SHP77 treated with DMSO at 0.1 percent for 48 hours (cell line): ENCODE measurements around the gene CCL20.
"Not testable (repeated sequence)": the region's sequence is repeated elsewhere in the genome, so short reads cannot be mapped to it uniquely, and the experiment has no call there.

ENCODE experiments used
- DNase-seq: peaks from one replicate; lab custom pipeline; 2025; lab: John Stamatoyannopoulos, UW

Gene CCL20

GRCh38 chr2:227834916-227835650 is 21.4 kb downstream of the CCL20 start:
- DNase-seq, result no peak

DNA sequence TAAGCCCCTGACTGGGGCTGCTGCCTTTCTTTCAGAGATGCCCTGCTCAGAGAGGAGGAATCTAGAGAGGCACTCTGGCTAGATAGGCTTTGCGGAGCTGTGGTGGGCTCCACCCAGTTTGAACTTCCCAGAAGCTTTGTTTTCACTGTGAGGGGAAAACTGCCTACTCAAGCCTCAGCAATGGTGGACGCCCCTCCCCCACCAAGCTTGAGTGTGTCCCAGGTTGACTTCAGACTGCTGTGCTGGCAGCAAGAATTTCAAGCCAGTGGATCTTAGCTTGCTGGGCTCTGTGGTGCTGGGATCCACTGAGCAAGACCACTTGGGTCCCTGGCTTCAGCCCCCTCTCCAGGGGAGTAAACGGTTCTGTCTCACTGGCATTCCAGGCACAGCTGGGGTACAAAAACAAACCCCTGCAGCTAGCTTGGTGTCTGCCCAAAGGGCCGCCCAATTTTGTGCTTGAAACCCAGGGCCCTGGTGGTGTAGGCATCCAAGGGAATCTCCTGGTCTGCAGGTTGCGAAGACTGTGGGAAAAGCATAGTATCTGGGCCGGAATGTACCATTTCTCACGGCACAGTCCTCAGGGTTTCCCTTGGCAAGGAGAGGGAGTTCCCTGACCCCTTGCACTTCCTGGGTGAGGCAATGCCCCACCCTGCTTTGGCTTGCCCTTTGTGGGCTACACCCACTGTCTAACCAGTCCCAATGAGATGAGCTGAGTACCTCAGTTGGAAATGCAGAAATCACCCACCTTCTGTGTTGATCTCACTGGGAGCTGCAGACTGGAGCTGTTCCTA is 25.9 kb downstream of the CCL20 start:
- not testable (repeated sequence) for DNase-seq

DNA sequence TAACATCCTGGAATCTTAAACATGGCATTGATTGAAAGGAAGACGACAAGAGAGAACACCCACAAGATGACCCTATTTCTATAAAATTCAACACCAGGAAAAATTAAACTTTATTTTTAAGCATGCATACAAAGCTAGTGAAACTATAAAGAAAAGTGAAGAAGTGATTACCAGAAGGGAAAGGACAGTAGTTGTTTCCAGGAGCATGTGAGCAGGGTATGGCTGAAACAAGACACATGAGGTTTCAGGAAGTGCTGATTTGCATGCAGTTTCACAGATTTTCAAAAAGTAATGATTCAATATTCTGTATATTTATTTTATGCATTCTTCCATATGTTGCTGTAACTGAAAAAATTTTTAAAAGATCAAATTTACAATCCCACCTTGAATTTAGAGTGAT is 33.2 kb downstream of the CCL20 start:
- DNase-seq, result no peak

- DNase-seq, result no peak
These were observed 34.5 kb downstream of the CCL20 start for GRCh38 chr2:227848146-227848545.

GRCh38 chr2:227848586-227848985 is 34.9 kb downstream of the CCL20 start:
- DNase-seq, result no peak

DNA sequence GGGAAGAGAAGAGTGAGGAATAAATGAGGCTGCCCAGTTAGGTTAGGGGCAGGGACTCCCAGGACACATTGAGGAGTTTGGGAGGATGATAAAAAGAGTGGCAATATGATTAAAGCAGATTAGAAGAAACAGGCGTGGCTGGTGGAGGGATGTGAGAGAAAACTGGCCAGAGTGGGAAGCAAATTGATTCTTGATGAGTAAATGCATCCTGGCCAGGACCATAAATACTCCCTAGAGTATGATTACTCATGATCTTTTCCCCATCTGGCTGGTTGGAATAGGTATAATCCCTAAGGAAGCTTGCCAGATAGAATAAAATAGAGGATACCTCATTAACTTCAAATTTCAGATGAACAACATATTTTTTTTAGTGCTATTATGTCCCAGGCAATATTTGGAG is 36.3 kb downstream of the CCL20 start:
- no peak for DNase-seq

GRCh38 chr2:227853204-227853629 is 39.6 kb downstream of the CCL20 start:
- no peak for DNase-seq

DNA sequence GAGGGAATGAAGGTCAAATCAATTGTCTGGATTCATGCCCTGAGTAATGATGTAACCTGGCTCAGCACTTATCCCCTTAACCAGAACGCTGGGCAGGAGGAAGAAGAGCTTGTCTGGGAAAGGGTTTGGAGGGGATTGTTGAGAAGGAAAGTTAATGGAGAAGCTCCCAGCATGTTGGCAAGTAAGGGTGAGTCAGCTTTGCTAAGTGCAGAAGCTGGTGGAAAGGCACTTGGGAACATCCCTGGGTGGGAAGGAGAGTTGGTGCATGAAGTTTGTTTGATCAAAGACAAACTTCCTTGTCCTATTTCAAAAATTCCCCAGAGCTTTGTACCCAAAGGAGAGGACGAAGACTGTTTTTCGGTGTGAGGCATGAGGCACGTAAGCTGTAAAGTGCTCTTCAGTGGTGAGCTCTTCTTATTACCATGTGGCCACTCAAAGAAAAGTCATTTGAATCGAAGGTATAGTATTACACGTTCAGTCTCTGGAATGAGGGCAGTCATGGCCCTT is 40.2 kb downstream of the CCL20 start:
- no peak for DNase-seq

DNA sequence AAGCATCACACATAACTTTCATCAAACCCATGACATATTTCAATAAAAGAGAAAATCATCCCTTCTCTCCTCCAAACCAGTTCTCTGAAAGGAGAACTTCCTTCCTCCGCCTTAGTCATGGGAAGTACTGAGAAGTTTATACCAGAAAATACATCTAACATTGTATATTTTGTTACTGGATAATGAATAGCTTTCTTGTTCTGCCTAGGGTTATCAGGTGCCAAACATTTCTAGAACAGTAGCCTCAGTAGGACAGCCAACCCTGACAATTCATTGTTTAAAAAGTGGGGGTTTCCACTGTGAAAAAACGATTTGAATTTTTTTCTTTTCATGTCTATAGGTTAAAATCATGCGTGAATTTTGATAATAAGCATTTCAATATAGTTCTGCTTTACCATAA is 41.8 kb downstream of the CCL20 start:
- no peak for DNase-seq

DNA sequence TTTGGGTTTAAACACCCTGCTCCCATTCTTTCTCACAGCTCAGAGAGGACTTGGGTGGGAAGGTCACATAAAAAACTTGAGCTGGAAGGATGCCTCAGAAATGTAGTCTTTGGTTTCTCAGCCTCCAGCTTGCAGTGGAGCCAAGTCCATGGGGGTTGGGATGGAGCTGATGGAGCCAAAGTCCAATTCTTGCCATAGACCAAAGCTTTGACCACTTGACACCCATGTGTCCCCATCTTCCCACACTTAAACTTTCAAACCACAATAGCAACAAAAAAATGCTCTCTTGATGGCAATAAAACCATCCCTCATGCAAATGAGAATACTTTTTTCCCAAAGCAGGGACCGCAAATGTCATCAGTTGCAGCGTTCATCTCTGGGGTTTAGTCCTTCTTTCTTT is 43.1 kb downstream of the CCL20 start:
- no peak for DNase-seq

GRCh38 chr2:227860221-227860641 is 46.6 kb downstream of the CCL20 start:
- DNase-seq, result no peak

DNA sequence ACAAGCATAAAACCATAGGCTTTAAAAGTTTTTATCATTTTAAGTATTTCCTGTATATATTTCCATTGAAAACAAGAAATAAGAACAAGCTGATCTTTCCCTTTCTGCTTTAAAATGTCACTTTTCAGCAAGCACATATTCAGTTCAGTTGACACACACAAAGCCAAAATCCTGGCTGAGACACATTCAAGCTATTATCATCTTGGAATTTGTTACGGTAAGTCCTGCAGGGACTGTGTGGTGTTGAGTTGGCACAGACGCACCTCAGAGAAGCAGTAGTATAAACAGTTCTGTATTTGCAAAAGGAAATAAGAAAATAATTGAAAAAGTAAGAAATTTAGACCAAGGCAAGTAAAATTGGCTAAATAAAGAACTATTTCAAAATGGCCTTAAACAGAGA is 47.4 kb downstream of the CCL20 start:
- no peak for DNase-seq

DNA sequence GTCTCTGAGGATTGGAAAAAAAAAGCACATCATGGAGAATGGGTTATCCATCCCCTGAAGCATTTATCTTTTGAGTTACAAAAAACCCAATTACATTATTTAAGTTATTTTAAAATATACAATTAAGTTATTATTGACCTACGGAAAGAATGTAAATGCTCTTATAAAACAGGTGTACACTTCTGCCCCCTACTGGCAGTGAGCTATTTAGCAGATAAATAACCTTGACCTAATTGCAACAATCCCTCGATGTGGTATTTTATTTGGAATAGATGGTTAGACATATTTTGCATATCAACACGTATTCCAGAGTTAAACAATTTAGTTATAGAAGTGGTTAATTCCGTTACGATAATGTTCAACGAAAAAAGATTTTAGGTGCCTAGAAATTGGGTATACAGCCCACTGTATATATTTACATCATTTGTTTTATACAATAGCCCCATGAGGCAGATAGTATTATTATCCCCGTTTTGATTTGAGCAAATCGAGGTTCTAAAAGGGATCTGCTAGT is 48.6 kb downstream of the CCL20 start:
- no peak for DNase-seq

DNA sequence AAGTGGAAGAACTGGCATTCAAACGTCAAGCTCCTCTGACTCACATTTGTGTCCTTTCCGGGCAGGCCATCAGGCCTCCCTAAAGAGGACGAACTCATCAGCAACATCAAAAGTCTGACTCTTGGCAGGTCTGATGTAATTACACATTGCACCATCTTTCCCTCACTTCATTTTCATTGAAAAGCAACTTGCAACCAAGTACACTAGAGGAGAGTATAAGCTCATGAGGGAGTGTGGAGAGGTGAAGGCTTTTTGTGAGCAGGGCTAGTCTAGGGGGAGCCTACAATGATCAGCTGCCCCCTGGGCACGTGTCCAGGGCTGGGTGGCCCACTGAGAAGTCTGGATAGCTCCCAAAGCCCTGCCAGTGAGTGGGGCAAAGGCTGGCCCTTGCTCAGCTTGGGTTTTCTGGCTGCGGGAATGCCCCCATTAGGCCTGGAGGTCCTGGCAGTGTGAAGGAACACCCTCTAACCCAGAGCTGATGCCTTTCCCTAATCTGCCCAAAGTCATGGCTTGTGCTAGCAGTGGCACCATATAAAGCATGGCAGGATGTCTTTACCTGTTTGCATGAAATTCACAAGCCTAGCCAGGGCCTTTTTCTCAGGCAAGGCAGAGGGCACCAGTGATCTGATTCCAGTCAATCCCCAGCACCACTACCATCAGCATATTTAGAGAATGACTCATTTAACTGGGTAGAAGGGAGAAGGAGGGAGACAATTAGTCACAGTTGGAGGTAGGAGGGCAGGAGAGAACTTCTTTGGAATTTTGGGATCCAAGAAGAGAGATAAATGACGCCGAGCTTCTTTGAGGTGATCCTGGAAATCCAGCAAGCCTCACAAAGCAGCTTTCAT is 49.3 kb downstream of the CCL20 start:
- no peak for DNase-seq

- no peak for DNase-seq
These were observed 50.6 kb downstream of the CCL20 start for GRCh38 chr2:227864161-227864756.

DNA sequence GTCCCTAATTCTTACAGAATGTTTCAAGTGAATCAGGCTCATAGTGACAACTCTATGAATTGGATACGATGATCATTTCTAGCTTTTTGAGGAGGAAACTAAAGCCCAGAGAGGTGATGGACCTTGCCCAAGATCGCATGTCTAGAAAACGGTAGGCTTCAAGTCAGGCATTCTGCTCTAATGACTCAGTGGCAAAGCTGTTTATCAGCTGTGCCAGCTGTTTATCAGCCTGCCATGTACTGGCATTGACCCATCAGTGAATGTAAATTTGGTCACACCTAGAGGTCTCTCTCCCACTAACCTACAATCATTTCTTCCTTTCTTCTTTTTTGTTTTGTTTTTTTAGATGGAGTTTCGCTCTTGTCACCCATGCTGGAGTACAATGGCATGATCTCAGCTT is 51.6 kb downstream of the CCL20 start:
- no peak for DNase-seq
